ENCODE results near the gene PAGR1. TPM values are rescaled to one million over a fixed set of nuclear protein-coding genes. Genes with fewer than 3 reads are reported as not detected.

The PAGR1 gene
- polyA plus RNA-seq, 1 of the 3 experiments (the other 2 are of a cell fraction), result 57.7 TPM

- CTCF ChIA-PET, result interaction anchor here (0.6 to 1.2 kb wide), 4 partner anchors 9 to 906 kb away, joined by 3 to 4 read pairs (median 4); no protein-coding TSS in a partner anchor
- no peak overlapping the region for H3K4me2 ChIP-seq
- WGBS (ENCODE audit: low lambda C conversion rate), result 95% methylated on average over 2 of the region's 3 CpGs
Measured at GRCh38 chr16:29850998-29851397, 35.0 kb downstream of the PAGR1 start.

More at GRCh38 chr16:29850998-29851397, 35.0 kb downstream of the PAGR1 start:
- peaks cover 10 to 11% of the 10 kb centered on the region in 2 experiments for H3K36me3 ChIP-seq (replicated peaks in 1 of 2; ENCODE audit: control insufficient read depth in 1 of 2, insufficient read depth in 2 of 2, low read length in 1 of 2)
- H3K4me1 ChIP-seq (ENCODE audit: control insufficient read depth in 1 of 2, insufficient read depth in 2 of 2, low read depth in 1 of 2, low read length in 1 of 2), result peaks cover 0 to 3% of the 10 kb centered on the region in 2 experiments; a peak in 1 of 4 replicates
- no peaks in the 10 kb centered on the region for H4K20me1 ChIP-seq (ENCODE audit: insufficient read depth)
- no peak overlapping the region for H3K27ac ChIP-seq (ENCODE audit: low read depth in 2 of 2, low read length in 1 of 2)
- H3F3A ChIP-seq (replicated peaks; ENCODE audit: insufficient read depth), result peaks cover 34% of the 10 kb centered on the region
- TF ChIP-seq, protein P1, sequence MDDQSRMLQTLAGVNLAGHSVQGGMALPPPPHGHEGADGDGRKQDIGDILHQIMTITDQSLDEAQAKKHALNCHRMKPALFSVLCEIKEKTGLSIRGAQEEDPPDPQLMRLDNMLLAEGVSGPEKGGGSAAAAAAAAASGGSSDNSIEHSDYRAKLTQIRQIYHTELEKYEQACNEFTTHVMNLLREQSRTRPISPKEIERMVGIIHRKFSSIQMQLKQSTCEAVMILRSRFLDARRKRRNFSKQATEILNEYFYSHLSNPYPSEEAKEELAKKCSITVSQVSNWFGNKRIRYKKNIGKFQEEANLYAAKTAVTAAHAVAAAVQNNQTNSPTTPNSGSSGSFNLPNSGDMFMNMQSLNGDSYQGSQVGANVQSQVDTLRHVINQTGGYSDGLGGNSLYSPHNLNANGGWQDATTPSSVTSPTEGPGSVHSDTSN (IDR thresholded peaks at IDR 0.05), result no peak
- TF ChIP-seq RFX5 (IDR thresholded peaks at IDR 0.05; ENCODE audit: low read length), result no peak
- TF ChIP-seq YY1 (IDR thresholded peaks at IDR 0.05; ENCODE audit: low read depth), result no peak
- TF ChIP-seq MEF2A (IDR thresholded peaks at IDR 0.05; ENCODE audit: borderline replicate concordance, low read depth), result no peak
- TF ChIP-seq TEAD4 (IDR thresholded peaks at IDR 0.05; ENCODE audit: borderline replicate concordance, insufficient read depth), result no peak
- no peak for TF ChIP-seq TCF12 (IDR thresholded peaks at IDR 0.05)
- no peak for TF ChIP-seq RCOR1 (IDR thresholded peaks at IDR 0.05; ENCODE audit: low read length)
- TF ChIP-seq, protein P2, sequence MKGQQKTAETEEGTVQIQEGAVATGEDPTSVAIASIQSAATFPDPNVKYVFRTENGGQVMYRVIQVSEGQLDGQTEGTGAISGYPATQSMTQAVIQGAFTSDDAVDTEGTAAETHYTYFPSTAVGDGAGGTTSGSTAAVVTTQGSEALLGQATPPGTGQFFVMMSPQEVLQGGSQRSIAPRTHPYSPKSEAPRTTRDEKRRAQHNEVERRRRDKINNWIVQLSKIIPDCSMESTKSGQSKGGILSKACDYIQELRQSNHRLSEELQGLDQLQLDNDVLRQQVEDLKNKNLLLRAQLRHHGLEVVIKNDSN (IDR thresholded peaks at IDR 0.05; ENCODE audit: borderline replicate concordance, low read depth), result no peak
- TF ChIP-seq, protein P3, sequence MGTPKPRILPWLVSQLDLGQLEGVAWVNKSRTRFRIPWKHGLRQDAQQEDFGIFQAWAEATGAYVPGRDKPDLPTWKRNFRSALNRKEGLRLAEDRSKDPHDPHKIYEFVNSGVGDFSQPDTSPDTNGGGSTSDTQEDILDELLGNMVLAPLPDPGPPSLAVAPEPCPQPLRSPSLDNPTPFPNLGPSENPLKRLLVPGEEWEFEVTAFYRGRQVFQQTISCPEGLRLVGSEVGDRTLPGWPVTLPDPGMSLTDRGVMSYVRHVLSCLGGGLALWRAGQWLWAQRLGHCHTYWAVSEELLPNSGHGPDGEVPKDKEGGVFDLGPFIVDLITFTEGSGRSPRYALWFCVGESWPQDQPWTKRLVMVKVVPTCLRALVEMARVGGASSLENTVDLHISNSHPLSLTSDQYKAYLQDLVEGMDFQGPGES (IDR thresholded peaks at IDR 0.05; ENCODE audit: low read depth, low read length), result no peak
- TF ChIP-seq GATA2 (CRISPR knock-in tag; IDR thresholded peaks at IDR 0.05), result no peak
- TF ChIP-seq SMC3 (IDR thresholded peaks at IDR 0.05; ENCODE audit: low read depth, low read length), result no peak
- no peak for TF ChIP-seq EZH2phosphoT487 (IDR thresholded peaks at IDR 0.05; ENCODE audit: borderline replicate concordance, low read depth)
- TF ChIP-seq, protein P4, sequence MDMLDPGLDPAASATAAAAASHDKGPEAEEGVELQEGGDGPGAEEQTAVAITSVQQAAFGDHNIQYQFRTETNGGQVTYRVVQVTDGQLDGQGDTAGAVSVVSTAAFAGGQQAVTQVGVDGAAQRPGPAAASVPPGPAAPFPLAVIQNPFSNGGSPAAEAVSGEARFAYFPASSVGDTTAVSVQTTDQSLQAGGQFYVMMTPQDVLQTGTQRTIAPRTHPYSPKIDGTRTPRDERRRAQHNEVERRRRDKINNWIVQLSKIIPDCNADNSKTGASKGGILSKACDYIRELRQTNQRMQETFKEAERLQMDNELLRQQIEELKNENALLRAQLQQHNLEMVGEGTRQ (IDR thresholded peaks at IDR 0.05; ENCODE audit: borderline replicate concordance, low read depth, low read length), result no peak
- no peak for TF ChIP-seq JUND (IDR thresholded peaks at IDR 0.05)
- no peak for TF ChIP-seq FOXM1 (IDR thresholded peaks at IDR 0.05; ENCODE audit: low read depth)
- TF ChIP-seq RXRA (IDR thresholded peaks at IDR 0.05; ENCODE audit: borderline replicate concordance, low read depth), result no peak
- TF ChIP-seq, protein P5, sequence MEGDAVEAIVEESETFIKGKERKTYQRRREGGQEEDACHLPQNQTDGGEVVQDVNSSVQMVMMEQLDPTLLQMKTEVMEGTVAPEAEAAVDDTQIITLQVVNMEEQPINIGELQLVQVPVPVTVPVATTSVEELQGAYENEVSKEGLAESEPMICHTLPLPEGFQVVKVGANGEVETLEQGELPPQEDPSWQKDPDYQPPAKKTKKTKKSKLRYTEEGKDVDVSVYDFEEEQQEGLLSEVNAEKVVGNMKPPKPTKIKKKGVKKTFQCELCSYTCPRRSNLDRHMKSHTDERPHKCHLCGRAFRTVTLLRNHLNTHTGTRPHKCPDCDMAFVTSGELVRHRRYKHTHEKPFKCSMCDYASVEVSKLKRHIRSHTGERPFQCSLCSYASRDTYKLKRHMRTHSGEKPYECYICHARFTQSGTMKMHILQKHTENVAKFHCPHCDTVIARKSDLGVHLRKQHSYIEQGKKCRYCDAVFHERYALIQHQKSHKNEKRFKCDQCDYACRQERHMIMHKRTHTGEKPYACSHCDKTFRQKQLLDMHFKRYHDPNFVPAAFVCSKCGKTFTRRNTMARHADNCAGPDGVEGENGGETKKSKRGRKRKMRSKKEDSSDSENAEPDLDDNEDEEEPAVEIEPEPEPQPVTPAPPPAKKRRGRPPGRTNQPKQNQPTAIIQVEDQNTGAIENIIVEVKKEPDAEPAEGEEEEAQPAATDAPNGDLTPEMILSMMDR (IDR thresholded peaks at IDR 0.05), result no peak
- TF ChIP-seq EP300 (IDR thresholded peaks at IDR 0.05; ENCODE audit: borderline replicate concordance in 1 of 2, low read depth in 1 of 2, low read length in 1 of 2), result no peak
- no peak for TF ChIP-seq REST (IDR thresholded peaks at IDR 0.05; ENCODE audit: low read depth, low read length)
- H3K9me2 ChIP-seq, result no peaks in the 10 kb centered on the region
- H3K79me2 ChIP-seq (ENCODE audit: insufficient read depth), result no peaks in the 10 kb centered on the region
- no peak for DNase-seq
- no peak overlapping the region for H2AFZ ChIP-seq (ENCODE audit: low read depth)
- no peaks in the 10 kb centered on the region for H3K27me3 ChIP-seq (ENCODE audit: insufficient read depth)
- H3K9me3 ChIP-seq, result no peaks in the 10 kb centered on the region
- POLR2A ChIA-PET, result no interaction called here
- no peak overlapping the region for H3K9ac ChIP-seq
- no peak overlapping the region for H3K4me3 ChIP-seq (ENCODE audit: low read depth in 2 of 2, low read length in 1 of 2)
